B cell (primary cell): ENCODE results near the gene SINHCAF. TPM values are rescaled to one million over a fixed set of nuclear protein-coding genes. Genes with fewer than 3 reads are reported as not detected.
"Not testable (repeated sequence)": the region's sequence is repeated elsewhere in the genome, so short reads cannot be mapped to it uniquely, and the experiment has no call there.

Experiments used
- ATAC-seq: fragments of 200-7000 bp; cut with Tn5 transposase; one replicate; pipeline ENCODE4 v1.10.0; 2021; ENCODE audit warnings: low read depth, mild to moderate bottlenecking, moderate number of reproducible peaks, moderate library complexity
- CTCF ChIA-PET: fragments of 350-600 bp; sonication (Branson Sonifier 250); formaldehyde crosslinking; loops from one replicate; lab custom pipeline; 2021; ENCODE audit warnings: antibody characterized with exemption, inconsistent platforms; lab: Charles Lee
- POLR2A ChIA-PET: fragments of 350-600 bp; sonication (Branson Sonifier 250); formaldehyde crosslinking; loops from one replicate; lab custom pipeline; 2021; ENCODE audit warnings: antibody characterized with exemption; lab: Charles Lee
- DNase-seq: peaks from one replicate; pipeline ENCODE4 v3.0.0; 2013
- H2AFZ ChIP-seq: 2 replicates; pipeline ENCODE4 v1.6.1; 2012; ENCODE audit warnings: mild to moderate bottlenecking, low read depth, low read length; ENCODE audit not compliant: insufficient read depth, poor library complexity, severe bottlenecking
- H3K27ac ChIP-seq, 2 donors: 1 replicate in 1 of 2; 2 replicates in 1 of 2; pipeline ENCODE4 v1.5.1; 2012 to 2013; ENCODE audit warnings: low read length in 2 of 2, mild to moderate bottlenecking in 2 of 2, moderate library complexity in 1 of 2
- H3K27me3 ChIP-seq, 4 experiments: fragments of 200-600 bp in 1 of 4; sonication (generic) in 1 of 4; replicated peaks in 1 of 4; 1 replicate in 2 of 4; 2 replicates in 2 of 4; pipeline versions ENCODE4 v1.6.1 to v1.7.0; 2013 to 2016; ENCODE audit warnings: low read length in 3 of 4, mild to moderate bottlenecking in 2 of 4, mixed read lengths in 1 of 4, moderate library complexity in 1 of 4; ENCODE audit not compliant: insufficient read depth in 4 of 4, control insufficient read depth in 3 of 4; ENCODE audit errors: control extremely low read depth in 1 of 4
- H3K36me3 ChIP-seq, 2 experiments: replicated peaks in 1 of 2; 1 replicate in 1 of 2; 2 replicates in 1 of 2; pipeline versions ENCODE4 v1.6.1 to v1.7.1; 2013; ENCODE audit warnings: low read length in 1 of 2; ENCODE audit not compliant: insufficient read depth in 2 of 2, control insufficient read depth in 1 of 2; ENCODE audit errors: control extremely low read depth in 1 of 2, extremely low read depth in 1 of 2
- H3K4me1 ChIP-seq, 2 donors: fragments of 200-600 bp in 1 of 2; sonication (generic) in 1 of 2; 1 replicate in 1 of 2; 2 replicates in 1 of 2; pipeline versions ENCODE4 v1.5.1 to v1.6.1; 2013 to 2017; ENCODE audit warnings: low read length in 2 of 2; ENCODE audit not compliant: control insufficient read depth in 2 of 2, insufficient read depth in 2 of 2
- H3K4me2 ChIP-seq: replicated peaks from 2 replicates; pipeline ENCODE3; 2012; ENCODE audit warnings: mild to moderate bottlenecking, low read depth, low read length; ENCODE audit not compliant: poor library complexity, severe bottlenecking
- H3K4me3 ChIP-seq, 5 experiments: fragments of 200-600 bp in 1 of 5; sonication (generic) in 1 of 5; 1 replicate in 3 of 5; 2 replicates in 2 of 5; pipeline versions ENCODE4 v1.5.1 to v1.7.0; 2011 to 2016; ENCODE audit warnings: low read length in 4 of 5, mild to moderate bottlenecking in 4 of 5, low read depth in 2 of 5, control low read depth in 1 of 5, moderate library complexity in 1 of 5; ENCODE audit not compliant: insufficient read depth in 1 of 5; ENCODE audit errors: control extremely low read depth in 1 of 5, extremely low read depth in 1 of 5
- H3K79me2 ChIP-seq: fragments of 200-600 bp; sonication (generic); one replicate; pipeline ENCODE4 v1.6.0; 2016; ENCODE audit warnings: low read length; ENCODE audit not compliant: control insufficient read depth, insufficient read depth
- H3K9ac ChIP-seq: fragments of 200-600 bp; sonication (generic); 2 replicates; pipeline ENCODE4 v1.6.1; 2017; ENCODE audit warnings: mild to moderate bottlenecking, low read length, moderate library complexity
- H3K9me3 ChIP-seq, 3 donors: one replicate each; pipeline versions ENCODE4 v1.6.1 to v1.7.1; 2013; ENCODE audit warnings: low read length in 2 of 3; ENCODE audit not compliant: control insufficient read depth in 2 of 3, insufficient read depth in 1 of 3; ENCODE audit errors: control extremely low read depth in 1 of 3
- H4K20me1 ChIP-seq: 2 replicates; pipeline ENCODE4 v1.6.0; 2012; ENCODE audit warnings: mild to moderate bottlenecking, low read length; ENCODE audit not compliant: insufficient read depth, control insufficient read depth, poor library complexity, severe bottlenecking
- H3K27ac Mint-ChIP-seq: one replicate; pipeline ENCODE4 v1.8.0; 2021; ENCODE audit warnings: mixed read lengths
- H3K27me3 Mint-ChIP-seq: one replicate; pipeline ENCODE4 v1.8.0; 2021; ENCODE audit warnings: mixed read lengths
- H3K4me1 Mint-ChIP-seq: one replicate; pipeline ENCODE4 v1.8.0; 2021; ENCODE audit warnings: mixed read lengths
- H3K4me3 Mint-ChIP-seq: one replicate; pipeline ENCODE4 v1.8.0; 2021; ENCODE audit warnings: mixed read lengths
- H3K9me3 Mint-ChIP-seq: one replicate; pipeline ENCODE4 v1.8.0; 2022; ENCODE audit warnings: mixed read lengths; ENCODE audit not compliant: insufficient read depth
- EZH2 ChIP-seq: IDR thresholded peaks from 2 replicates; pipeline ENCODE4 v1.6.1; 2012; ENCODE audit warnings: borderline replicate concordance, low read depth, mild to moderate bottlenecking, moderate library complexity, low read length; ENCODE audit not compliant: insufficient read depth, poor library complexity, severe bottlenecking
- WGBS: methylation state at CpG from one replicate; pipeline ENCODE4 v1.1.5; 2013; ENCODE audit warnings: missing lambda C conversion rate; ENCODE audit not compliant: insufficient coverage; 5-methylcytosine and 5-hydroxymethylcytosine counted together
- intact Hi-C: fragments of 100-400 bp; cut with micrococcal nuclease; formaldehyde crosslinking; loops from one replicate; pipeline ENCODE4 v1.10.0; 2022
- polyA plus RNA-seq: library from polyadenylated mRNA; depleted of rRNA; stranded (reverse); fragments of >200 nt; gene quantifications from 2 replicates; pipeline ENCODE4 v1.2.3, GENCODE V29; 2012
- total RNA-seq, 2 donors: library from RNA; stranded (reverse); fragments of 120-200 nt in 1 of 2; gene quantifications; 1 replicate in 1 of 2; 2 replicates in 1 of 2; pipeline versions ENCODE4 v1.2.3 to v1.2.4, GENCODE V29; 2013 to 2022
- TF ChIP-seq, protein P1 (sequence below): fragments of 200-600 bp; IDR thresholded peaks from one replicate; pipeline ENCODE4 v1.8.0; 2022; ENCODE audit warnings: antibody characterized with exemption, mild to moderate bottlenecking

Gene SINHCAF
- total and polyA plus RNA-seq, 2 donors (not counting 1 experiment from before 2014, with no cell fraction given): 43.5 to 129 TPM

DNA sequence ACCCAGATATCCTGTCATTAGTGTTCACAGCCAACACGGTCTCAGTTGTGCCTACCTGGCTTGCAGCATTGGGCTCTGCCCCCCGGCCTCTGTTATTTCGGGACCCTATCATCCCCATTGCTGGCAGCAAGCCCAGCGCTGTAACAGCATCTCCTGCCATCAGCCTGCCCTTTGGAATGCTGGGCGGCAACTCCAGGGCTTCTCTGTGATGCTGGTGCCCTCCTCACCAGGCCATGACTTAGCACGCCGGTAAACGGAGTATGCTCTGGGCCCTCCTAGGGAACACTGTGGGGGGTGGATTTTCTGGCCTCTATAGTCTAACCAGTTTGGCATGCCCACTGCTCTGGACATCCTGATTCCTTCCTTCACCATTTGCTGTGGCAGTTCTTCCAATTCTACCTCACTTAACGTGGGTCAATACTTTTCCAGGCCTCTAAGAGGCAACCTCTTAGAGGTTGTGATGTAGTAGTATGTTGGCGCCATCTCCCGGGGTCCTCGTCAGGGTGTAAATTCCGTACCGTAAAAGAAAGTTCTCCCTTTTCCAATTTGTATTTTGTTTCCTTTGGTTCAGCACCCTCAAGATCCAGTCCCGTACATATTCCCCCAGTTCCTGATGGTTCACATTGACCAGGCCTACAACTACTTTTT, 80.0 kb downstream of the SINHCAF start:
- no peak overlapping the region for H3K27ac Mint-ChIP-seq
- ChIA-PET CTCF (interaction anchor here (1.4 kb wide), 1 partner anchor 26 kb away, joined by 3 read pairs; no protein-coding TSS in a partner anchor), POLR2A (no interaction called here)
- Histone ChIP-seq H4K20me1 (no peaks in the 10 kb centered on the region), H3K36me3 (no peaks in the 10 kb centered on the region), H3K27ac (no peak overlapping the region), H3K27me3 (peaks cover 0 to 2% (median 0%) of the 10 kb centered on the region in 4 experiments), H2AFZ (no peak overlapping the region), H3K9ac (no peak overlapping the region), H3K4me3 (no peak overlapping the region), H3K4me2 (no peak overlapping the region), H3K4me1 (no peaks in the 10 kb centered on the region), H3K79me2 (no peaks in the 10 kb centered on the region), H3K9me3 (no peaks in the 10 kb centered on the region)
- 88% methylated on average over 12 of the region's 15 CpGs for WGBS
- ATAC-seq (no peak), DNase-seq (no peak)
- intact Hi-C loops: no loop called here
- TF ChIP-seq, protein P1, sequence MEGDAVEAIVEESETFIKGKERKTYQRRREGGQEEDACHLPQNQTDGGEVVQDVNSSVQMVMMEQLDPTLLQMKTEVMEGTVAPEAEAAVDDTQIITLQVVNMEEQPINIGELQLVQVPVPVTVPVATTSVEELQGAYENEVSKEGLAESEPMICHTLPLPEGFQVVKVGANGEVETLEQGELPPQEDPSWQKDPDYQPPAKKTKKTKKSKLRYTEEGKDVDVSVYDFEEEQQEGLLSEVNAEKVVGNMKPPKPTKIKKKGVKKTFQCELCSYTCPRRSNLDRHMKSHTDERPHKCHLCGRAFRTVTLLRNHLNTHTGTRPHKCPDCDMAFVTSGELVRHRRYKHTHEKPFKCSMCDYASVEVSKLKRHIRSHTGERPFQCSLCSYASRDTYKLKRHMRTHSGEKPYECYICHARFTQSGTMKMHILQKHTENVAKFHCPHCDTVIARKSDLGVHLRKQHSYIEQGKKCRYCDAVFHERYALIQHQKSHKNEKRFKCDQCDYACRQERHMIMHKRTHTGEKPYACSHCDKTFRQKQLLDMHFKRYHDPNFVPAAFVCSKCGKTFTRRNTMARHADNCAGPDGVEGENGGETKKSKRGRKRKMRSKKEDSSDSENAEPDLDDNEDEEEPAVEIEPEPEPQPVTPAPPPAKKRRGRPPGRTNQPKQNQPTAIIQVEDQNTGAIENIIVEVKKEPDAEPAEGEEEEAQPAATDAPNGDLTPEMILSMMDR: no peak
- TF ChIP-seq EZH2: no peak
- peaks cover 1% of the 10 kb centered on the region for H3K27me3 Mint-ChIP-seq
- no peak overlapping the region for H3K4me3 Mint-ChIP-seq
- no peaks in the 10 kb centered on the region for H3K9me3 Mint-ChIP-seq
- H3K4me1 Mint-ChIP-seq: no peaks in the 10 kb centered on the region

DNA sequence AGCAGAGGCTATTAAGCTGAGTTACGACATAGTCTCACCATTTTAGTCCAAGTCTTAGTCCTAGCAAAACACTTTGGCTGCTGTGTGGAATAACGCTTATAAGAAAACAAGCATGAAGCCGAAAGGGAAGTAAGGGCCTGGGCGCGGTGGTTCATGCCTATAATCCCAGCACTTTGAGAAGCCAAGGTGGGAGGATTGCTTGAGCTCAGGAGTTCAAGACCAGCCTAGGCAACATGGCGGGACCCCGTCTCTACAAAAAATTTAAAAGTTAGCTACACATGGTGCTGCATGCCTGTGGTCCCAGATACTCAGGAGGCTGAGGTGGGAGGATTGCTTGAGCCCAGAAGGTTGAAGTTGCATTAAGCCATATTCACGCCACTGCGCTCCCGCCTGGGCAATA, 83.5 kb downstream of the SINHCAF start:
- DNase-seq, intact Hi-C loops, H3K4me2 ChIP-seq, H3K36me3 ChIP-seq, H3K4me3 Mint-ChIP-seq, H3K27ac Mint-ChIP-seq, POLR2A ChIA-PET, H4K20me1 ChIP-seq, H3K4me1 ChIP-seq, H3K4me3 ChIP-seq, H3K4me1 Mint-ChIP-seq, H3K27ac ChIP-seq, H3K79me2 ChIP-seq, H3K9me3 Mint-ChIP-seq, H3K27me3 ChIP-seq, H3K9me3 ChIP-seq, ATAC-seq, H3K9ac ChIP-seq, H2AFZ ChIP-seq: not testable (repeated sequence)
- 91% methylated on average over 9 of the region's 10 CpGs for WGBS
- CTCF ChIA-PET: interaction anchor here (1.1 to 2.8 kb wide), 4 partner anchors 9 to 395 kb away, joined by 3 to 12 read pairs (median 6); no protein-coding TSS in a partner anchor
- peaks cover 13% of the 10 kb centered on the region for H3K27me3 Mint-ChIP-seq
